ENCODE results near the gene KCNIP1.

Gene KCNIP1

GRCh38 chr5:170603109-170603508, 99.3 kb downstream of the KCNIP1 start:
- Histone ChIP-seq H3K4me2 (no peak overlapping the region), H3K9ac (no peak overlapping the region), H4K20me1 (no peaks in the 10 kb centered on the region), H3K4me3 (no peak overlapping the region), H3K27ac (no peak overlapping the region), H3K27me3 (no peaks in the 10 kb centered on the region), H3K4me1 (no peaks in the 10 kb centered on the region), H3K9me3 (no peaks in the 10 kb centered on the region), H3K36me3 (no peaks in the 10 kb centered on the region)
- TF ChIP-seq Cebpa-rat (IDR thresholded peaks at IDR 0.05): no peak

DNA sequence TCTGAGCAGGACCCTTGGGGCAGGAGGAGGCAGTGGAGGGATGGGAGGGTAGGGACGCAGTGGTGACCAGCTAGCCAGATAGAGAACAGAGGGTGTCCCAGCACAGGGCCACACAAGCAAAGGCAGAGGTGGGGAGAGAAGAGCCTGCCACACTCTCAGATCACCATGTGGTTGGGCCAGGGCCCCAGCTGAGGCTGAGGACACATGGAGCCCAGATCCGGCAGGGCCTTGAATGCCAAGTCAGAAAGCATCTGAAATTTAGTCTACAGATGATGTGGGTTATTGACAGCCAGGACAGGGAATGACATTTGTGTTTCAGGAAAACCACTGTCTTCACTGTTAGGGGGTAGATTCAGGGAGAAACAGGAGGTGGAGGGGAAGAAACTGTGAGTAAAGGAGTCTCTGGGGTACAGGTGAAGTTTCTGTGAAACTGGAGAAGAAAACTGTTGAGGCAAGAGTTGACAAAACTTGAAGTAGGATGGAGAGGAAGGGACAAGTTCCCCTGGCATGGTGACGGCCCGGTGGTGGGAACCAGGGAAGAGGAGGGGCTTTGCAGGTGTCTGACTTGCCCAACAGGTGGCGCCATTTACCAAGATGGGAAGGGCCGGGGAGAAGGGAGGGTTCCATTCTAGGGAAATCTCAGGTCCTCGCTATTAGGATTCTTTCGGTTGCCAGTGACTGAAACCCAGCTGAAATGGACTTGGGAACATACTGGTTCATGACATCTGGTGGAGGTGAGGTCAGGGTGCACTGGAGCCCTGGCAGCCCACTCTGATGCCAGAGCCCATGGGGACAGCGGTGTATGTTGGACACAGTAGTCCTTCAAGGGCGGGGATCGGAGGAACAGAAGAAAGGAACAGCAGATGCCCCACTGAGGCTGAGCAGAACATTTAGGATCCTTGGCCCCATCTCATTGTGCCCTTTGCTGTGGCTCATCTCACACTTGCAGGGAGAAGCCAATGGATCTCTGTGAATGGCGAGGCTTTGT, 100.1 kb downstream of the KCNIP1 start:
- Histone ChIP-seq H3K4me1 (no peaks in the 10 kb centered on the region), H3K9ac (no peak overlapping the region), H3K4me3 (no peak overlapping the region), H3K9me3 (no peaks in the 10 kb centered on the region), H3K27ac (no peak overlapping the region), H3K36me3 (no peaks in the 10 kb centered on the region), H3K27me3 (no peaks in the 10 kb centered on the region), H4K20me1 (no peaks in the 10 kb centered on the region), H3K4me2 (no peak overlapping the region)
- no peak for TF ChIP-seq Cebpa-rat (IDR thresholded peaks at IDR 0.05)

DNA sequence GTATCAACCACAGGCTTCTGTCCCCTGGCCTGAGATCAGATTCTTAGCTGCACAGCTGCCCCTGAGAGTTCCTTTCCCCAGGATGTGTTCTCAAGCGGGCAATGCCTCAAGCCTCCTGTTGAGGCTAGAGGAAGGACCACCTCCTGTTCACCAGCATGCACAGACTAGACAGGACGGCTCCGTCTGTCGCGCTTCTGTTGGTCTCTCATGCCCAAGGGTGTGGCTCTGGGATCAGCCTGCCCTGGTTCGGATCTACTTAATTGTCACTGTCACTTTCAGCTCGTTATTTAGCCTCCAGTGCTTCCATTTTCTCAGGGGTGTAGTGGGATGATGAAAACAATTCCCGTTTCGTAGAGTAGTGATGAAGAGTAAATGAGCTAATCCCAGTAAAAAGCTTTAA, 103.1 kb downstream of the KCNIP1 start:
- Histone ChIP-seq H4K20me1 (no peaks in the 10 kb centered on the region), H3K27ac (no peak overlapping the region), H3K9me3 (no peaks in the 10 kb centered on the region), H3K4me1 (no peaks in the 10 kb centered on the region), H3K9ac (no peak overlapping the region), H3K27me3 (no peaks in the 10 kb centered on the region), H3K36me3 (no peaks in the 10 kb centered on the region), H3K4me3 (no peak overlapping the region), H3K4me2 (no peak overlapping the region)
- no peak for TF ChIP-seq Cebpa-rat (IDR thresholded peaks at IDR 0.05)

DNA sequence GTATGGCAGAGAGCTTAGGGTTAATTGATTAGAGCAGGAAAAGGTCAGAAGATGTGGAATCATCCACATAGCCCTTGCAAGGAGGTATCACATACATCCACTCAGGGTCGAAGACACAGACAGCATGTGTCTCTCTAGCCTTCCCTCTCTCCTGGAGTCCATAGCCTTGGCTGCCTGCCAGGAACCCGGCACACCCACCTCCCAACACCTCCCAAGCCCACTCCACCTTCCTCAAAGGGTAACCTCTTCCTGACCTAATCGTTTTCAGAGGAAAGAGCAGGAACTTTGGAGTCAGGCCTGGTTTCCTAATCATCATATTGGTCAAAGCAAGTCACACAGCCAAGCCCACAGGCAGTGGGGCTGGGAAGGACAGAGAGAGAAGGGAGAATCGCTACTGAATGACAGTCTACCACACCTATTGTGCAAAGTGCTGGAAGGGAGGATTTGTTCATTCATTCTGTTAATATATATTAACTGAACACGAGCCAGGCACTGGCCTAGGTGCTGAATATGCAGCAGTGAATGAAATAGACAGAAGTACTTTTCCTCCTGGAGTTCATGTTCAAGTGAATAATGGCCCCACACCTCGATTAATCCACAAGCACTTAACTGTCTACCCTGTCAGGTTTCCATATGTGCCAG, 107.8 kb downstream of the KCNIP1 start:
- no peaks in the 10 kb centered on the region for H3K4me1 ChIP-seq
- H3K27me3 ChIP-seq: no peaks in the 10 kb centered on the region
- H3K4me3 ChIP-seq: no peak overlapping the region
- no peak overlapping the region for H3K9ac ChIP-seq
- no peak overlapping the region for H3K27ac ChIP-seq
- no peaks in the 10 kb centered on the region for H4K20me1 ChIP-seq
- H3K9me3 ChIP-seq: no peaks in the 10 kb centered on the region
- H3K4me2 ChIP-seq: no peak overlapping the region
- no peak for TF ChIP-seq Cebpa-rat (IDR thresholded peaks at IDR 0.05)
- no peaks in the 10 kb centered on the region for H3K36me3 ChIP-seq

DNA sequence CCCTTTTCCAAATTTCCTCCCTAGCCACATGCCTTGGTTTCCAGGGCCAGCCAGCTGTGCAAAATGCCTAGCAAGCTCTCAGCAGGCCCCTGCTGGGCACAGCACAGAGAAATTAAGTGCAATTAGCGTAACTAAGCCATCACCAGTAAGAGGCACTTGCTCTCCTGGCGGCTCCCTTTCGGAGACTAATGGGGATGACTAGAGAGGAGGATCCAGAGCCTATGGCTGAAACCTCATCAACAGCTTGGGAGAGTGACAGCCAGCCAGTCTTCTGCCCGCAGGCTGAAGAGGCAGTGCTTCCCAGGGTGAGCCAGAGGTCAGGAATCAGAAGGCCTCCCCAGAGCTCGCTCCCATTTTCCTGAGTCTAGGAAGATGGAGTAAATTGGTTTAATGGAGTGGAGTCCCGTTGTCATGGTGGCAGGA, 108.4 kb downstream of the KCNIP1 start:
- H3K27me3 ChIP-seq: no peaks in the 10 kb centered on the region
- H3K4me1 ChIP-seq: no peaks in the 10 kb centered on the region; the same call in 1 of the 2 replicates
- no peak overlapping the region for H3K27ac ChIP-seq
- H3K9ac ChIP-seq: no peak overlapping the region
- H3K4me2 ChIP-seq: no peak overlapping the region
- no peaks in the 10 kb centered on the region for H3K9me3 ChIP-seq
- no peak overlapping the region for H3K4me3 ChIP-seq
- no peak for TF ChIP-seq Cebpa-rat (IDR thresholded peaks at IDR 0.05)
- no peaks in the 10 kb centered on the region for H4K20me1 ChIP-seq
- no peaks in the 10 kb centered on the region for H3K36me3 ChIP-seq

DNA sequence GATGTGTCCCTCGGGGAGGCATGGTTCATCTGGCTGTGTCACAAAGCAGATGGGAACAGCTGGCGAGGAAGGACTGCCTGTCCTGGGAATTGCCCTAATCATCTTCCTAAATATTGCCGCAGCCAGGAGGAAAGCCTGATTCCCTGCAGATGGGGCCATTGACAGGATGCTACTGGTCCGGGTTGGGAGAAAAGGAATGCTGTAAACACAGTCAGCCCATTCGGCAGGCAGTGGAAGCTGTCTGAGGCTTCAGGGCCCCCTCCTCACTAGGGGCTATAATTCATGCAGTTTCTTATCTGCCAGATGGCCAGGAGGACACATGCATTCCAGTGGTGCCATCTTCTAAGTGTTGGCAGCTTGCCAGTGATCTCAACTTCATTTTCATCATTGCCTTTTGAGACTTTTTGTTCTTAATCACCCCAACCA, 110.3 kb downstream of the KCNIP1 start:
- no peaks in the 10 kb centered on the region for H3K9me3 ChIP-seq
- H4K20me1 ChIP-seq: no peaks in the 10 kb centered on the region
- H3K27me3 ChIP-seq: no peaks in the 10 kb centered on the region
- H3K4me3 ChIP-seq: no peak overlapping the region
- no peak for TF ChIP-seq Cebpa-rat (IDR thresholded peaks at IDR 0.05)
- no peaks in the 10 kb centered on the region for H3K36me3 ChIP-seq
- H3K4me1 ChIP-seq: peaks cover 7% of the 10 kb centered on the region
- no peak overlapping the region for H3K9ac ChIP-seq
- no peak overlapping the region for H3K4me2 ChIP-seq
- no peak overlapping the region for H3K27ac ChIP-seq

GRCh38 chr5:170614720-170615119, 110.9 kb downstream of the KCNIP1 start:
- no peak for TF ChIP-seq Cebpa-rat (IDR thresholded peaks at IDR 0.05)
- Histone ChIP-seq H3K4me3 (no peak overlapping the region), H3K9ac (no peak overlapping the region), H3K4me2 (no peak overlapping the region), H3K9me3 (no peaks in the 10 kb centered on the region), H3K27ac (no peak overlapping the region), H3K27me3 (no peaks in the 10 kb centered on the region), H3K36me3 (no peaks in the 10 kb centered on the region), H4K20me1 (no peaks in the 10 kb centered on the region), H3K4me1 (peaks cover 7% of the 10 kb centered on the region)

GRCh38 chr5:170617533-170618490, 114.0 kb downstream of the KCNIP1 start:
- peaks cover 7% of the 10 kb centered on the region for H3K4me1 ChIP-seq
- H3K27me3 ChIP-seq: no peaks in the 10 kb centered on the region
- no peaks in the 10 kb centered on the region for H3K9me3 ChIP-seq
- H3K4me3 ChIP-seq: no peak overlapping the region
- H3K36me3 ChIP-seq: no peaks in the 10 kb centered on the region
- no peak overlapping the region for H3K27ac ChIP-seq
- no peak overlapping the region for H3K9ac ChIP-seq
- H4K20me1 ChIP-seq: no peaks in the 10 kb centered on the region
- H3K4me2 ChIP-seq: peak overlapping the region; percentile 57
- no peak for TF ChIP-seq Cebpa-rat (IDR thresholded peaks at IDR 0.05)

- peaks cover 7% of the 10 kb centered on the region for H3K4me1 ChIP-seq
- H4K20me1 ChIP-seq: no peaks in the 10 kb centered on the region
- no peak overlapping the region for H3K4me2 ChIP-seq
- no peak overlapping the region for H3K9ac ChIP-seq
- no peak overlapping the region for H3K4me3 ChIP-seq
- no peaks in the 10 kb centered on the region for H3K9me3 ChIP-seq
- no peak overlapping the region for H3K27ac ChIP-seq
- TF ChIP-seq Cebpa-rat (IDR thresholded peaks at IDR 0.05): no peak
- no peaks in the 10 kb centered on the region for H3K36me3 ChIP-seq
- H3K27me3 ChIP-seq: no peaks in the 10 kb centered on the region
Measured at GRCh38 chr5:170619869-170620268, 116.0 kb downstream of the KCNIP1 start.
